HG02610 (cell line): ENCODE results near the gene MPP2.
"Not testable (repeated sequence)": the region's sequence is repeated elsewhere in the genome, so short reads cannot be mapped to it uniquely, and the experiment has no call there.

Experiments used
- ATAC-seq: cut with Tn5 transposase; IDR thresholded peaks from one replicate; pipeline ENCODE4 v1.9.1; 2021; ENCODE audit warnings: mild to moderate bottlenecking, moderate library complexity; ENCODE audit not compliant: unreplicated experiment

Gene MPP2

DNA sequence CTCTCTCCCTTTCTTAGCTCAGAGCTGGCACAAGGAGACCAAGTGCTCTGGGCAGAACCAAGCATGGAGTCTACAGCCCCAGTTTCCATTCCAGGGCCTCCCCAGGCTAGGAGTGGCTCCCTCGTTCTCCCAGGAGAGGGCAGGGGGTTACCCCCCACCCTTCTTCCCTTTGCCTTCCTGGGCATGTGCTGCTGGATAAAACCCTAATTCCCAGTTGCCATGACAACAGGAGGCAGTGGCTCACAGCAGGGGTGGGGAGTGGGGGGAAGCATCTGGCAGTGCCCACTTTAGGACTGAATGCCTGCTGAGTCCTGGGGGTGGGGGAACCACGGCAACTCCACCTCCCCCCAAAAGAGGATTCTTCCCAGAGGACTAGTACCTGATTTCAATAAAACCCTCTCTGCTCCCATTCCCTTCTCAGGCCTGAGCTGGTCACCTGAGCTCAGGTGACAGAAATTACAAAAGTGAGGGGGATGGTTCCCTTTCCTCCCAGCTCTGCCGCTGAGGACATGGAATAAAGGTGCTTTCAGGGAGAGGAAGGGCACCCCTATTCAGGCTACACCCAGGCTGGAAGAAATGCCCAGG, 1.8 kb downstream of the MPP2 start:
- ATAC-seq: no peak

DNA sequence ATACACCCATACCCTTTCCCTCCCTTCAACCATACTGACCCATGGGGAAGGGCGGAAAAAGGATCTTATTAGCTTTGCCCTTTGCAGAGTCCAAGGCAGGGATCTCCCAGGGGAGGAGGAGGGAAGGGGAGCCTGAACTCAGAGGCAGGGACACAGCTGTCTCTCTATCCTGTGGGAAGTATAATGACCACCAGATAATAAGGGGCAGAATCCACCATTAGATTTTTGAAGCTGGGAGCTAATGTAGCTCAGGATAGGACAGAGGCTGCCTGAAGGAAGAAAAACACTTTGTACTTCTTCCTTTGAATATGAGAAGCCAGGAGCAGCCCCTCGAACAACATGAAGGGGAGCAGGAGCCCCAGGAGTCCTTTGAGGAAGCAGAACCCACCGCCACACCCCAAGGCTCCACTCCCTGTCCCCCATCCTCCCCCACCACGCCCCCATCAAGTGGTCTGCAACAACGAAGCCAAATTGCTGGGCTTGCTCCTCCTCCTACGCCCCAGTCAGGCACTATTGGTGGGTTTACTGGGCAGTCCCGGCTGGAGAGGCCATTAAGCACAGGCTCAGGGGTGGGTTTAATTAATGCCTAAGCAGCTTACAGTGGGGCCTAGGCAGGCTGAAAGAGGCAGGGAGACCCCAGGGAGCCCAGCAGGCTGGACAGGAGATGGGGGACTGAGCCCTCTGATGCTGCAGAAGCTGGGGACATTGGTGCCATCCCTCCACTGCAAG, 5.3 kb downstream of the MPP2 start:
- no peak for ATAC-seq

DNA sequence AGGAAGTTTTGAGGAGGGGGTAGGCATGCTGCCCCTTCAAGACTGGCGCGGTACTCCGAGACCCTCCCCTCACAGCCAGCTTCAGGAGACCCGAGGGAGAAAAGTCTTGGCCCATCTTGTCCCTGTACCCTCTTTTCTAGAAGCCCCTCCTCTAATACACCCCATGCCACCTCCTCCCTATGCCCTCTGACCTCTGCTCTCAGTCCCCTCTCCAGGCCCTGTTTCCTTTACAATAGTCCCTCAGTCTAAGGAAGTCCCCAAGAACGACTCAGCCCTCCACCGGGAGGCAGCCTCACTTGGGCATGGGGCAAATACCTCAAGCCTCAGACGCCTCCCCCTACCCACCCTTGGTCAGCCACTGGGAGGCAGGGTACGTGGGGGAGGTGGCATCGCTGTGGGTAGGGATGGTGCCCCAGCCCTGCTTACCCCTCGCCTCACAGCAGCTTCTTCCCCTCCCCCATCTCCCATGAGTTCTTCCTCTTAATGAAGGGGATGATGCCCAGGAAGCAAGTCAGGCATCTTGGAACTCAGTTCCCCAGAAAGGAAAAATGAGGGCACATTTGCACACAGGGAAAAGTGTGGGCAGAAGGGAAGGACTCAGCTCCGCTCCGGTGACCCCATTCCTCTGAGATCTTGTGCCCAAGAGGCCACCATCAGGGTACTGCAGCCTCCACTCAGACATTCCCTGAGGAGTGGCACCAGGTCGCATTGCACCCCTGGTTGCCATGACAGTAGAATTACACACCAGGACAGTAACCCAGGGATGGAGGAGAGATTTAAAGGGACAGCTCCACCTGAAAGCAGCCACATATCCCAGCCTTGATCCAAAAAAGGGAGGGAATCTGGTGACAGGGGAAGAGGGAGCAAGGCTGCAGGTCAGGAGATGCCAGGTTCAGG, 6.2 kb downstream of the MPP2 start:
- no peak for ATAC-seq

DNA sequence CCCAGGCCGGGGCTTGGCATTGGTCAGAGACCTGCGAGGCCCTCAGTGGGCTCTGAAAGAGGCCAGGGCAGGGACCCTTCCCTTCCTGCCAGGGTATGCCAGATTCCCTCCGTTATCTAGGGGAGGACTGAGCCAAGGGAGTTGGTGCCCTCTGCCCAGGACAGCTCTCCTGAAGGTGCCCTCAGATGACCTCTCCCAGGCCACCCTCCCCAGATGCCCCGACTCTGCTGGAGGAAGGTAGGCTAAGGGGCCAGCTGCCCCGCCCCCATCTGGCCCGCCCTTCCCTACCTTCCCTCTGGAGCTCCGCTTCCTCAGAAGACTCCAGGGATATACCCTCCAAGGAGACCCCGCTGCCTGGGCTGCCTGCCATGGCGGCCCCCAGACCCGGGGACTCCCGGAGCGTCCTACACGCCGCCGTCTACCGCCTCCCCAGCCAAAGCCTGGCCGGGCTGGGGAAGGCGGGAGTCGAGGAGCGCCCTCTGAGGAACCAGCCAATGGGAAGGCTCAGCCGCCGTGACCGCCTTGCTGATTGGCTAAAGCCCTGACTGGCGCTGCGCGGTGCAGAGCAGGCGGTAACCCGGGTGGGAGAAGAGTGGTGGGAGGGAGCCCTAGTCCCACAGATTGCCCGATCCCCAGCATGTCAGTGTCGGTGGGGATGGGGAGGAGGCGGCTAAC, 7.0 kb downstream of the MPP2 start:
- ATAC-seq: no peak

DNA sequence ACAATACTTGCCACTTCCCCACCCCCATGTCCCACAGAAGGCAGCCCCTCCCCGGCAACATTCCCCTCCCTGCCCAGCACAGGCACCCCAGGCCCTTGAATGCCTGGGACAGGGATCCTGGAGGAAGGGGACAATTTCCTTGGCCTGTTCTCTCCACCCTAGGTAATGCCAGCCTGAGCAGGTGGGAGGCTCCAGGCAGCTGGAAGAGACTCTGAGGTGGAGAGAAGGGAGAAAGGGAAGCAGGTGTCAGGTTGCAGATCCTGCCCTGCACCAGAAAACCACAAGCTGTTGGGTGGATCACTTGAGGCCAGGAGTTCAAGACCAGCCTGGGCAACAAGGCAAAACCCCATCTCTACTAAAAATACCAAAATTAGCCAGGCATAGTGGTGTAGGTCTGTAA, 8.9 kb downstream of the MPP2 start:
- ATAC-seq: no peak

DNA sequence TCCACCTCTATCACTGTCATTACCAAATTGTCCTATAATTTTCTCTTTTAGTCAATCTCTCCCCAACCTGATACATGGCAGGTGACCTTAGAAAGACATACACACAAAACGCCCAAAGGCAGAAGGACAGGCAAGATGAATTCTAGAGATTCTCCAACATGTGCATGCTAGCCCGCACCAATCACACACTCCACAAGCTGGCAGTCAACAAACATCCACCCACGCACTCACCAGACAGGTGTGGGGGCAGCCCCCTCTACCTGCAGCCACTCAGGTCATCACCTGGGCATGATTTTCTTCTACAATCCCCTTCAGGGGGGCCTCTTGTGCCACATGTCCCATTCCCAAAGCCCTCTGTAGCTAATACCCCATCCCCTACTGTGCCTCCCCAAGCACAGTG, 9.5 kb downstream of the MPP2 start:
- no peak for ATAC-seq

DNA sequence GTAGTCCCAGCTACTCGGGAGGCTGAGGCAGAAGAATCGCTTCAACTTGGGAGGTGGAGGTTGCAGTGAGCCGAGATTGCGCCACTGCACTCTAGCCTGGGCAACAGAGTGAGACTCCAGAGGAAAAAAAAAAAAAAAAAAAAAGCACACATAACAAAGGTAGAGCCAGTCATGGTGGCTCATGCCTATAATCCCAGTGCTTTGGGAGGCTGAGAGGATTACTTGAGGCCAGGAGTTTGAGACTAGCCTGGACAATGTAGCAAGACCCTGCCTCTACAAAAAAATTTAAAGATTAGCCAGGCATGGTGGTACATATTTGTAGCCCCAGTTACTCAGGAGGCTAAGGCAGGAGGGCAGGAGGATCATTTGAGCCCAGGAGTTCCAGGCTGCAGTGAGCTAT, 12.8 kb downstream of the MPP2 start:
- ATAC-seq: not testable (repeated sequence)

DNA sequence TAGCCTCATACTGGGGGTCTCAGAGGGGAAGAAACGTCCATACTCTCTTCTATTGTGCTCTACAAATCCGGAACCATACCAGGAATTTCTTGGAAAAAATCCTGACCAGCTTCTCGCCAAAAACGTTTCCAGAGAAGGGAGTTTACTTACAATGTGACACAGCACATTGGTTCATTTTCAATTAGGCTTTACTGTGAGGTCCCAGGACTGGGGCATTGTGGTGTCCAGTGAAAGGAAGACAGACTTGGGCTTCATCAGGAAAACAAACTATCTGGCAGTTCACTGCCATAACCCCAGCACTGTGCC, 14.7 kb downstream of the MPP2 start:
- no peak for ATAC-seq

DNA sequence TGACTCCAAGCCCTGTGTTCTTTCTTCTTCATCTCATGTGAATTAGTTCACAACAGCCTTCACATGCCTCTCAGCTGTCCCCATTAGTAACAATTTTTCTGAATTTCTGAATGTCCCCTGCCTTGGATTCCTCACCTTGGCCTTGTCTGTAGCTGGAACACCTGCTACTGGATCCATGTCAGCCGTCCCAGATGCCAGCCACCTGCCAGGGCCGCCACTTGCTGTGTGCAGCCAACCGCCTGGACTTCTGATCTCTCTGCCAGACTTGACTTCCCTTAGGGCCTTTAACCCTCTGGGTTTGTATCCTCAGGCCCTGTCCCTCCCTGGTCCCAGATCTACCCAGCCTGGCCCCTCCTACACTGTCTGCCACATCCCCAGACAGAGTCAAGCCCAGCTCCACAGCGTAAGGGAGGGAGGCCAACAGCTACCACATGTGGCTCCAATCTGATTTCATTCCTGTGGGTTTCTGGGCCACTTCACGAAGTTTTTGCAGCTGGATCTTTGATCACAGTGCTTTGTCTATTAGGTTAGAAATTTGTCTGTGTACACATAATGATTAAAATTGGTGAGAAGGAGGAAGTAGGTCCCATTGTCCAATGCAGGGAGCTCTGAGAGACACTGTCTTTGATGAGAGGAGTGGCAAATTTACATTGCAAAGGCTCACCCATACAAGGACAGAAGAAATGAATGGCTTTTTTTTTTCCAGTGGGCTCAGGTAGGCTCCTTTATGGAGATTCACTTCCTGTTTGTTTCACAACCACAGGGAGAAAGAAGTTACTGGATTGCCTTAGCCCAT, 15.3 kb downstream of the MPP2 start:
- no peak for ATAC-seq

DNA sequence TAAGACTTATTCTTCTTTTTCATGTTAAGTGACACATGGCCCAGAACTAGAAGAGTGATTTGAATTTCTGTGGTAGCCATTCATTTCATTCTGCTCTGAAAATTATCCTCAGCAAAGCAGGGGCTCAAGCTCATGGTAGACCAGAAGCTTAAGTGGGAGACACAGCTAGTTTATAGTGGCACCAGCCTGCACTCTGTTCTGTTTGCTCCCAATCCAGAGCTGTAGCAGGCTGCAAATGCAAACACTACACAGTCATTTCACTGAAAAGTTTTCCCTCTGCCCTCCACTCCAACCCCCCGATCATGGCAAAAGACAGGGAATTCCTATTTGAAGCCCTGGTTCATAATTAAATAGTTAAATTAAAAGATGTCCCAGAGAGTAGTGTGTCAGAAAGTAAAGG, 17.1 kb downstream of the MPP2 start:
- no peak for ATAC-seq

DNA sequence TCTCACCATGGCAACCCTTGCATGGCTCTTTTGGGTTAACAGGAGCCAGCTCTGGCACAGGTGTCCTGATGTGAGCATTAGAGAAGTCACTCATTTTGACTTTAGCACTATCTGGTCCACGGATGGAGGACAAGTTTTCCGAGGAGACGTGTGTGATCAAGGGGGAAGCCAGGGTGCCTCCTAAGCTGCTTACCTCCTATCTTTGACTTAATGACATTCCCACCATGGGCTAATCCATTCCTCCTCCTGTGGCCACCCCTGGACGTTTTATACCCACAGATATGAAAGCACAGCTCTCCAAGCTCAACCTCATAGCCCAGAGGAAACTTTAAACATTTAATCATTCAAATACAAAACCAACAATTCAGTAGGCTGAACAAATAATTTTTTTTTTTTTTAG, 18.8 kb downstream of the MPP2 start:
- no peak for ATAC-seq

DNA sequence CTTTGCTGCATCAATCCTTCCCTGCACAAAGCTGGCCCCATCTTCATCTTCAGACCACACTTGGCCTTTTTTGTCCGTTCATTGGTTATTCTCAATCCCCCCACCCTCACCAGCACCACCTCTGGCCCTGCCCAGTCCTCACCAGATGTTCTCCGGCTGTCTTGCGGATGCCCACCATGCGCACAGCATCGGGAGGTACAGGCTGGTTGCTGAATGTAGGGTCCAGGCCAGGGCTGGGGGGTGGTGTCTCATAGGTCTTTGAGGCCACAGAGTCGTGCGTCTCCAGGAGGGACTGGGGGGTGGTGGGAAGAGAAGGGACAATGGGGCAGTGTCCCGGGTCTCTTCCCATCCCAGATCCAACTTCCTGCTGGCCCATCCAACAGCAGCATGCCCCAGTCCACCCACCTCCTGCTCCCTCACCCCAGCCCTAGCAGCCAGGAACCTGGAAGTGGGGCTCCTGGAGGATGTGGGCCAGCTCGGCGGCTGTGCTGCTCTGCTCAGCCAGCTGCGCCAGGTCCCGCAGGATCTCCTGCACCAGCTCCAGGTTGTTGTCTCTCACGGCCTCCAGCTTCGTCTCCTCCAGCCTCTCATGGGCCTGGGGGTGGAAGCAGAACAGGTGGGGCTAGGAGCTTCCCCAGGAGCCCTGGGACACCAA, 24.4 kb downstream of the MPP2 start:
- ATAC-seq: no peak

DNA sequence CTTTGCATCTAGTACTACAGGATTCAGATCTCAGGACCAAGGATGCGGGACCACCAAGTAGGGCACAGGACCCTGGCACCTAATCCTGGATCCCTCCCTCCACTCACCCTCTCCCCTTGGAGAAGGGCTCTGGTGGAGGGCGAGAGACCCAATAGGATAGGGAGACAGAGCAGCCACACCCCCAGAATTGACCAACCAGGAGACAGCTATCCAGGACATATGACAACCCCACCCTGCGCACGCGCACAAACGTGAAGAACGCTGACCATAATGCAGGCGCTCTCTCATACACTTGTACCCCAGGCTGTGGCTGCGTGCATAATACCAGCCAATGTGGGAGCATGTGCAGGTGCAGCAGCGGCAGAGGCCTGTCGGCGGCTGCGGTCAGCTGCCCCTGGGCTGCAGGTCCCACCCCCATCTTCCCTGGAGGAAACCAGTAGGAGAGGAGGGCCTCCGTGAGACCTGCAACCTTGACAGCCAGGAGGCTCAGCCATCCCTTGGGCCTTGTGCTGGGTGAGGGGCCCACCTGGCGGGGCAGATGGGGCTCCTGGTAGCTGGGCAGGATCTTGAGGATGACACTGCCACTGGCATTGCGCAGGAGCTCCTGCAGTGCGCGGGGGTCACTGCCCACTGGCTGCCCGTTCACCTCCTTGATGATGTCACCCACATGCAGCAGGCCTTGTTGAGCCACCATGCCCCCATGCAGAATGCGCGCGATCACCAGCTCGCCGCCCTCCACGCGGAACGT, 25.4 kb downstream of the MPP2 start:
- ATAC-seq: no peak

DNA sequence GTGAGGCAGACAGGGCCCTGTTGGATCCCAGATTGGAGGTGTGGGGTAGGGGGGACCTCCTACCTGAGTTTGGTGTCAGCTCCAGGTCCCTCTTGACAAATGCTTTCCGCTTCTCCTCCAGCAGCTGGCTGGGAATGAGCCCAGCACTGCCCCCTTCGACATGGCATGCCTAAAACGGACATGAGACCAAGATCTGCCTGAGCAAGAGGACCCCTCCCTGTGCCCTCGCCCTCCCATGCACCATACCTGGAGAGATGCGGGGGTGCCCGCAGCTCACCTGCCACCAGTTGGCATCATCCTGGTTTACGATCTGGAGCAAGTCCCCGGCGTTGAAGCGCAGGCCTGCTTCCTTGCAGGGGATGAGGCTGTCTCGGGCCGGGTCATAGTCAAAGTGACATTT, 26.2 kb downstream of the MPP2 start:
- ATAC-seq: no peak

DNA sequence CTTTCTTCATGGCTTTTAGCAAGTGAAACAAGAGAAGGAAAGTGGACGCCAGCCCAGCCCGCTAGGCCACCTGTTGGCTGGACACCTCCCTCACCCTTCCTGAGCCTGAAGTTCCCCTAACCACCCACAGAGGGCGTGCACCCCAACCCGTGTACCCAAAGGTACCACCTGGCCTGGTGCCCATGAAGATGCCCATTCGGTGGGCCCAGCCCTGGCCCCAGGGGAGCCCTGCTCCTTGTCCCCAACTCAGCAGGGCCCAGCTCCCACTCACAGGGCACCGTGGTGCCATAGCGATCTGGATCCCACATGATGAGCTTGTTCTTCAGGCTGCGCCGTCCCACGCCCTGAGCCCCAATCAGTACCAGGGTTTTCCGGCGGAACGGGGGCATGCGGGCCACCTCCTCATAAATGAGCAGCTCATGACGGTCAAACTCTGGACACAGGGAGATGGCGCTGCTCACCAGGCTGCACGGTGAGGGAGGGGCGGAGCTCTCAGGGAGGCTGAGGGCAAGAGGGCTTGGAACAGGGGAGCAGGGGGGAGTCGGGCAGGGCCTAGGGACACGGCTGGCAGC, 26.8 kb downstream of the MPP2 start:
- no peak for ATAC-seq

DNA sequence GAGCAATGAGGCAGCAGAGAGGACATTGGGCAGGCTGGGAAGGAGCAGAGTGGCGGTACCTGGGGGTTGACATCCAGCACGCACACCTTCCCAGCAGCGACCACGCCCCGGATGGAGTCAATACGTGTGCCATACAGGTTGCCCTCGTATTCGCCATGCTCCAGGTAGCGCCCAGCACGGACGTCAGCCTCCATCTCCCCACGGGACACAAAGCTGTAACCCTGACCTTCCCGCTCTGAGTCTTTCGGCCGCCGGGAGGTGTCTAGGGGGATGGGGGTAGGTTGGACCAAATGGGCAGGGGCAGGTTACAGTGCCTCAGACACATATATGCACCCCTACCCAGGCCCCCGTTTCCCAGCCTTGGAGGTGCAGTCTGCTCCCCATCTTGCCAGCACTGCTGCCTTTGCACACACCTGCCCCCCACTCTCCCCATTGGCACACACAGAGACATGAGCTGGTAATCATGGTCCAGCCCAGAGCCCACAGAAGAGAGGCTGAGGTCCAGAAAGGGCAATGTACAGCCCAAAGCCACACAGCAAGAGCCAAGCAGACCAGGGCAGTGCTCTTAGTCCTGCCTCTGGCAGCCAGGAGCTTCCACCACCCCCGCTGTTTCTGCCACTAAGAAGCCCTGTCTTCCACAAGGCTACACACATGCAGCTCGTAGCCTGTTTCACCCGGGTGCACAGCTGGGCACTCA, 27.5 kb downstream of the MPP2 start:
- ATAC-seq: no peak

DNA sequence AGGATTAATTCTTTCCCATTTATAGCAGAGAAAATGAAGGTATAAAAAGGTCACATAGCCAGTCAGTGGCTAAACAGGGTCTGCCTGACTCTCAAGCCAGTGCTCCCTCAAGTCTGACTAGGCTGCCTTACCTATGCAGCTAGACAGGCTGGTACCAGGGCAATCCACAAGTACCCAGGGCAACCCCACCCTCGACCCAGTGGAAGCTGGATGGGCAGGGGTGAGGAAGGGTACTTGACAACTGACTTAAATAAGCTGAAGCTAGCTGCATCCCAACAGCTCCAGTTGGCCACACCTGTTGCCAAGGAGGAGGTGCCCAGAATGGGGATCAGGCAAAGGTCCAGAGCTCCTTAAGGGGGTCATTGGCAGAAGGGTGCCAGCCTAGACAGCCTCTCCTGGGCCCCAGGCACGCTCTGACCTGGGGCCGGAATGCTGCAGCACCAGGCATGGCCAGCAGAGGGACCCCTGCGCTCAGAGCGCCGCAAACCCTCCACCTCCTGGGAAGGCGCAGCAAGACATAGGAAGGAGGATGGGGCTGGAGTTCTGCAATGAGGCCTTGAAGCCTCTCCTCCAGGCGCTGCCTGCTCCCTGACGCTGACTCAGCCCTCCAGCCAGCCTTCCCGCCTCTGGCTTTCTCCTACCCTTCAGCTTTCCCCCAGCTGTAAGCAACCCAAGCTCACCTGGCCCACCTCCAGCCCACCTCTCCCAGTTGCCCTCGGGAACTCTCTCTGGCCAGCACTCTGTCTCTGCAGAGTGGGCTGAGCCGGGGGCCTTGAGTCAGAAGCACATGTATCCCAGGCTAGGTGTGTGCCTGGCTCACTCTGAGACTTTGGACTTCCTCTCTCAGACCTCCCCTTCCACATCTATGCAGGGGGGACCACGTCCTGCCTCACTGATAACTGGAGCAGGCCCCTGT, 28.8 kb downstream of the MPP2 start:
- ATAC-seq: no peak
